Neural cell (in vitro differentiated cells): Measurements from ENCODE around the gene BNIPL. TPM values are rescaled to one million over a fixed set of nuclear protein-coding genes. Genes with fewer than 3 reads are reported as not detected.

Source experiments
- H2AFZ ChIP-seq: fragments of 200-600, 300-800 bp; sonication (generic), shearing (Covaris generic); 2 replicates; pipeline ENCODE4 v1.6.0; 2014; ENCODE audit warnings: low read depth, mild to moderate bottlenecking, antibody characterized with exemption, low read length, moderate library complexity
- H3F3A ChIP-seq: fragments of 200-600 bp; shearing (Covaris generic); 2 replicates; pipeline ENCODE4 v1.6.1; 2016; ENCODE audit warnings: mild to moderate bottlenecking, moderate library complexity, mixed read lengths, antibody characterized with exemption, low read length; ENCODE audit not compliant: insufficient read depth, poor library complexity, severe bottlenecking
- H3K27ac ChIP-seq: fragments of 200-600, 300-800 bp; sonication (generic), shearing (Covaris generic); 2 replicates; pipeline ENCODE4 v1.5.1; 2014; ENCODE audit warnings: mild to moderate bottlenecking, low read length, moderate library complexity
- H3K27me3 ChIP-seq: fragments of 300-800, 200-600 bp; sonication (generic), shearing (Covaris generic); 2 replicates; pipeline ENCODE4 v1.6.0; 2014; ENCODE audit warnings: mild to moderate bottlenecking, low read depth, low read length, moderate library complexity; ENCODE audit not compliant: insufficient read depth
- H3K36me3 ChIP-seq: fragments of 300-800, 200-600 bp; sonication (generic), shearing (Covaris generic); 2 replicates; pipeline ENCODE4 v1.5.1; 2014; ENCODE audit warnings: mild to moderate bottlenecking, antibody characterized with exemption, low read length, moderate library complexity; ENCODE audit not compliant: insufficient read depth
- H3K4me2 ChIP-seq: fragments of 300-800, 200-600 bp; sonication (generic), shearing (Covaris generic); 2 replicates; pipeline ENCODE4 v1.6.0; 2014; ENCODE audit warnings: mild to moderate bottlenecking, low read length
- H3K4me3 ChIP-seq: fragments of 300-800, 200-600 bp; sonication (generic), shearing (Covaris generic); 2 replicates; pipeline ENCODE4 v1.5.1; 2014; ENCODE audit warnings: mild to moderate bottlenecking, low read length, moderate library complexity
- H3K79me2 ChIP-seq: fragments of 200-600 bp; shearing (Covaris generic); replicated peaks from 2 replicates; pipeline ENCODE4 v1.6.0; 2014; ENCODE audit warnings: mild to moderate bottlenecking, low read length, moderate library complexity; ENCODE audit not compliant: insufficient read depth
- H3K9ac ChIP-seq: fragments of 300-800, 200-600 bp; sonication (generic), shearing (Covaris generic); 2 replicates; pipeline ENCODE4 v1.6.1; 2016; ENCODE audit warnings: mild to moderate bottlenecking, low read length, mixed read lengths
- H3K9me2 ChIP-seq: fragments of 200-600 bp; shearing (Covaris generic); 2 replicates; pipeline ENCODE4 v1.6.1; 2016; ENCODE audit warnings: mild to moderate bottlenecking, low read length, mixed read lengths; ENCODE audit not compliant: insufficient read depth
- H3K9me3 ChIP-seq: fragments of 200-600, 300-800 bp; sonication (generic), shearing (Covaris generic); 2 replicates; pipeline ENCODE4 v1.6.1; 2016; ENCODE audit warnings: mild to moderate bottlenecking, mixed run types, low read length, moderate library complexity, mixed read lengths
- H4K20me1 ChIP-seq: fragments of 200-600 bp; shearing (Covaris generic); 2 replicates; pipeline ENCODE4 v1.6.1; 2016; ENCODE audit warnings: mild to moderate bottlenecking, mixed run types; ENCODE audit not compliant: insufficient read depth
- CTCF ChIP-seq: fragments of 450-650 bp; IDR thresholded peaks from 2 replicates; pipeline ENCODE4 v1.5.1; 2014; ENCODE audit warnings: antibody characterized with exemption, mild to moderate bottlenecking, moderate library complexity; ENCODE audit not compliant: poor library complexity, severe bottlenecking
- EP300 ChIP-seq: fragments of 450-650 bp; conservative IDR thresholded peaks from 2 replicates; pipeline ENCODE4 v1.6.1; 2014; ENCODE audit warnings: antibody characterized with exemption, mild to moderate bottlenecking, moderate library complexity; ENCODE audit not compliant: poor library complexity, severe bottlenecking
- EZH2 ChIP-seq: fragments of 200-600, 300-800 bp; shearing (Covaris generic), sonication (generic); IDR thresholded peaks from 2 replicates; pipeline ENCODE4 v1.6.1; 2014; ENCODE audit warnings: antibody characterized with exemption, low read length, borderline replicate concordance, mild to moderate bottlenecking; ENCODE audit not compliant: insufficient read depth, poor library complexity, severe bottlenecking
- MXI1 ChIP-seq: fragments of 450-650 bp; conservative IDR thresholded peaks from 2 replicates; pipeline ENCODE4 v1.6.1; 2014; ENCODE audit warnings: antibody characterized with exemption, mild to moderate bottlenecking; ENCODE audit not compliant: poor library complexity, severe bottlenecking
- POLR2AphosphoS5 ChIP-seq: IDR thresholded peaks from 2 replicates; pipeline ENCODE4 v1.6.1; 2012
- RAD21 ChIP-seq: fragments of 450-650 bp; conservative IDR thresholded peaks from 2 replicates; pipeline ENCODE4 v1.6.1; 2014; ENCODE audit warnings: antibody characterized with exemption, mild to moderate bottlenecking, moderate library complexity
- SMC3 ChIP-seq: fragments of 450-650 bp; conservative IDR thresholded peaks from 2 replicates; pipeline ENCODE4 v1.6.1; 2014; ENCODE audit warnings: antibody characterized with exemption, mild to moderate bottlenecking, moderate library complexity; ENCODE audit not compliant: poor library complexity
- TAF1 ChIP-seq: IDR thresholded peaks from 2 replicates; pipeline ENCODE4 v1.6.1; 2012; ENCODE audit warnings: low read depth
- polyA plus RNA-seq: library from polyadenylated mRNA; depleted of rRNA; stranded (reverse); fragments of >200 nt; gene quantifications from 2 replicates; pipeline ENCODE4 v1.2.3, GENCODE V29; 2014
- TF ChIP-seq, protein P1 (sequence below): IDR thresholded peaks from 2 replicates; pipeline ENCODE4 v1.6.1; 2012; ENCODE audit warnings: borderline replicate concordance

The BNIPL gene
- polyA plus RNA-seq, 1 donor from 2014 or later, result 0.33 TPM

- Histone ChIP-seq H3K9me3 (no peaks in the 10 kb centered on the region), H3K27me3 (no peaks in the 10 kb centered on the region), H3K36me3 (no peaks in the 10 kb centered on the region), H3F3A (no peaks in the 10 kb centered on the region), H3K9ac (peak overlapping the region; percentile 9), H3K9me2 (no peaks in the 10 kb centered on the region), H2AFZ (no peak overlapping the region), H3K79me2 (peaks cover 32% of the 10 kb centered on the region), H3K4me2 (no peak overlapping the region), H3K4me3 (peak overlapping the region; percentile 76), H3K27ac (peak overlapping the region; percentile 75), H4K20me1 (no peaks in the 10 kb centered on the region)
- TF ChIP-seq EP300 (no peak), RAD21 (no peak), POLR2AphosphoS5 (no peak), MXI1 (no peak), CTCF (no peak), SMC3 (no peak), EZH2 (no peak), TAF1 (no peak)
- TF ChIP-seq, protein P1, sequence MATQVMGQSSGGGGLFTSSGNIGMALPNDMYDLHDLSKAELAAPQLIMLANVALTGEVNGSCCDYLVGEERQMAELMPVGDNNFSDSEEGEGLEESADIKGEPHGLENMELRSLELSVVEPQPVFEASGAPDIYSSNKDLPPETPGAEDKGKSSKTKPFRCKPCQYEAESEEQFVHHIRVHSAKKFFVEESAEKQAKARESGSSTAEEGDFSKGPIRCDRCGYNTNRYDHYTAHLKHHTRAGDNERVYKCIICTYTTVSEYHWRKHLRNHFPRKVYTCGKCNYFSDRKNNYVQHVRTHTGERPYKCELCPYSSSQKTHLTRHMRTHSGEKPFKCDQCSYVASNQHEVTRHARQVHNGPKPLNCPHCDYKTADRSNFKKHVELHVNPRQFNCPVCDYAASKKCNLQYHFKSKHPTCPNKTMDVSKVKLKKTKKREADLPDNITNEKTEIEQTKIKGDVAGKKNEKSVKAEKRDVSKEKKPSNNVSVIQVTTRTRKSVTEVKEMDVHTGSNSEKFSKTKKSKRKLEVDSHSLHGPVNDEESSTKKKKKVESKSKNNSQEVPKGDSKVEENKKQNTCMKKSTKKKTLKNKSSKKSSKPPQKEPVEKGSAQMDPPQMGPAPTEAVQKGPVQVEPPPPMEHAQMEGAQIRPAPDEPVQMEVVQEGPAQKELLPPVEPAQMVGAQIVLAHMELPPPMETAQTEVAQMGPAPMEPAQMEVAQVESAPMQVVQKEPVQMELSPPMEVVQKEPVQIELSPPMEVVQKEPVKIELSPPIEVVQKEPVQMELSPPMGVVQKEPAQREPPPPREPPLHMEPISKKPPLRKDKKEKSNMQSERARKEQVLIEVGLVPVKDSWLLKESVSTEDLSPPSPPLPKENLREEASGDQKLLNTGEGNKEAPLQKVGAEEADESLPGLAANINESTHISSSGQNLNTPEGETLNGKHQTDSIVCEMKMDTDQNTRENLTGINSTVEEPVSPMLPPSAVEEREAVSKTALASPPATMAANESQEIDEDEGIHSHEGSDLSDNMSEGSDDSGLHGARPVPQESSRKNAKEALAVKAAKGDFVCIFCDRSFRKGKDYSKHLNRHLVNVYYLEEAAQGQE, result no peak
Observed at GRCh38 chr1:151007853-151008243, 28.5 kb upstream of the BNIPL start.

DNA sequence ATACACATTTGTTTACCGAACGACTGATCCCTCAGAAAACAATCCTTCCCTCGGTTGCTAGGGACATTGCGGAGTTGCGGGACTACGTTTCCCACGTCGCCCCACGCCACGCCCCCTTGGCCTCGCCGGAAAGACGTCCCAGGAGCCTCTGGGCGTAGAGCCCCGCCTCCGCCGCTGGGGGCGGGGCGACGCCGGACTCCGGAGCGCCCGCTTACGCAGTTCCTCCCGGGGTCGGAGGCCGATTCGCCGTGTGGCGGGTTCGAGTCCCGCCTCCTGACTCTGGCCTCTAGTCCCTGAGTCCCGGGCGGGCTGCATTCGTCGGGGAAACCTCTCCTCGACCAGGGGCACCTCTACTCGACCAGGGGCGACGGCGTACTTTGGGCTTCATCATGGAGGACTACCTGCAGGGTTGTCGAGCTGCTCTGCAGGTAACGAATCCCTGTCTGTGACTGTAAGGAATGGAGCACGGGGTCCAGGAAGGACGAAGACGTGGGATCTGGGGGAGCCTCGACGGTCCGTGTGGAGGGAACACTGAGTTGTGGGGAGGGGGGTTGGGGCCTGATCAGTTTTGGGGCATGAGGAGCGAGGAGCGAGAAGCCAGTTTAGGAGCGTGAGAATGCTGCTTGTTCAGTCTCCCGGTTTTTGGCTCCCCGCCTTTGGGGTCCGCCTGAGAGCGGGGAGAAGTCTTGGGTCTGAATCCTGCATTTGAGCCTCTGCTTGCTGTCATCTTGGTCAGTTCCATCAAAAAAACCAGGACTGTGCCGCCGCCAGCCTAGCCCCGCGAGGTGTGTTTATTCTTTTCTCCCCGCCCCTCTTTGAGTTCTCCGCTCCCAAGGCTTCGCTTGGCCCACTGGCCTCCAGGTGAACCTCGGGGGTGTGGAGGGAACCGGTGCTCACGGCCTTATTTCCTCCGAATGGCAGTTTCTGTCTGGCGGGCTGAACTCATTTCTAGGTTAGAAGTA, 27.9 kb upstream of the BNIPL start, which contains the start of gene PRUNE1:
Gene PRUNE1, plus strand, starts transcription at position 206 of the 962 bp plus-strand sequence. Its CDS starts 184 bp downstream, at position 390.
- no peaks in the 10 kb centered on the region for H3F3A ChIP-seq
- H3K36me3 ChIP-seq, result no peaks in the 10 kb centered on the region
- peak within 1 kb of the TSS; percentile 74 for H3K9ac ChIP-seq
- peak within 1 kb of the TSS; percentile 79 for H3K4me2 ChIP-seq
- peak within 1 kb of the TSS; percentile 76 for H3K4me3 ChIP-seq
- H2AFZ ChIP-seq, result peak within 1 kb of the TSS; percentile 100
- H3K79me2 ChIP-seq, result peaks cover 26% of the 10 kb centered on the region
- no peaks in the 10 kb centered on the region for H3K9me3 ChIP-seq
- H3K27ac ChIP-seq, result peak within 1 kb of the TSS; percentile 75
- no peak for TF ChIP-seq EZH2
- TF ChIP-seq TAF1, result peak; percentile 57
- TF ChIP-seq EP300, result peak; percentile 69
- peak; percentile 20 for TF ChIP-seq SMC3
- TF ChIP-seq, protein P1, result no peak
- peak; percentile 36 for TF ChIP-seq POLR2AphosphoS5
- TF ChIP-seq RAD21, result no peak
- no peak for TF ChIP-seq CTCF
- peak; percentile 32 for TF ChIP-seq MXI1
- H4K20me1 ChIP-seq, result no peaks in the 10 kb centered on the region
- H3K9me2 ChIP-seq, result no peaks in the 10 kb centered on the region
- no peaks in the 10 kb centered on the region for H3K27me3 ChIP-seq
